OCI-LY3 (cell line): ENCODE data around the gene IPO4.

Source experiments
- CTCF ChIP-seq: fragments of 200-600, 300-600 bp; sonication (generic); IDR thresholded peaks from 2 replicates; pipeline ENCODE4 v1.5.1; 2014; ENCODE audit warnings: antibody characterized with exemption, low read length, low read depth
- EZH2phosphoT487 ChIP-seq: fragments of 200-600 bp; shearing (Covaris generic); IDR thresholded peaks from 2 replicates; pipeline ENCODE4 v1.6.1; 2018; ENCODE audit warnings: antibody characterized with exemption, mixed run types, low read depth

DNA sequence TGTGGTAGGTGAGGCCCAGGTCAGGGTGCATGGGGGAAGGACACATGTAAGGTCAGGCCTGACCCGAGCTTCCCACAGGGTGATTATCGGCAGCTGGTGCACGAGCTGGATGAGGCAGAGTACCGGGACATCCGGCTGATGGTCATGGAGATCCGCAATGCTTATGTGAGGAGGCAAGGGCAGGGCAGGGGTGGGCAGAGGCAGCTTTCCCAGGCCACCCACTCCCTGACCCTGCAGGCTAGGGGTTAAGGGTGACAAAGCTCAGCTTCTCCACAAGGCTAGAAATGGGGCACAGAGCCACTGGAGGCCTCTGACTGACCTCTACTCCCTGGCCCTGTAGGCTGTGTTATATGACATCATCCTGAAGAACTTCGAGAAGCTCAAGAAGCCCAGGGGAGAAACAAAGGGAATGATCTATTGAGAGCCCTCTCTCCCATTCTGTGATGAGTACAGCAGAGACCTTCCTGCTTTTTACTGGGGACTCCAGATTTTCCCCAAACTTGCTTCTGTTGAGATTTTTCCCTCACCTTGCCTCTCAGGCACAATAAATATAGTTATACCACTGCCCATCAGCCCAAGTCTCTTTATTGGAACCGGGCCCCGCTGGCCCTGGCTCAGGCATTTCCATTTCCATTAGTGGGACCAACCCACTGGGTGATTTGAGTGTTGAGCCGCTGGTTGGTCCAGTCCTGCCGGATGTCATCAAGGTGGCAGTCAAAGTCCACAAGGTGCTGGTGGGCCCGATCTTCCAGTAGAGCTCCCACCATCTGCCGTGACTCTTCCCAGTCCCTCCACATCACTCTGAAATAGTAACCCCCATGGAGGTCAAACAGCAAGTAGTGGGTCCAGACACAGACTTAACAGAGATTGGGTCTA, 50.0 kb downstream of the IPO4 start:
- TF ChIP-seq CTCF (no peak), EZH2phosphoT487 (no peak)
